Mesothelial cell of epicardium (in vitro differentiated cells): ENCODE data around the gene TUBA8. TPM values are rescaled to one million over a fixed set of nuclear protein-coding genes. Genes with fewer than 3 reads are reported as not detected.
A peak's percentile ranks its signal among the peaks of the same experiment; 100 is the strongest.

ENCODE experiments used
- DNase-seq, 2 experiments: peaks; one replicate each; pipeline ENCODE4 v3.0.0; 2021; ENCODE audit warnings: low spot score in 2 of 2; ENCODE audit not compliant: unreplicated experiment in 2 of 2
- H3K27ac Mint-ChIP-seq: 2 replicates; pipeline ENCODE4 v1.8.0; 2021; ENCODE audit warnings: mixed read lengths
- H3K27me3 Mint-ChIP-seq: 2 replicates; pipeline ENCODE4 v1.8.0; 2021; ENCODE audit warnings: low read depth, mixed read lengths
- H3K36me3 Mint-ChIP-seq: 2 replicates; pipeline ENCODE4 v1.8.0; 2021; ENCODE audit warnings: mixed read lengths
- H3K4me1 Mint-ChIP-seq: 2 replicates; pipeline ENCODE4 v1.8.0; 2021; ENCODE audit warnings: mixed read lengths
- H3K4me3 Mint-ChIP-seq: 2 replicates; pipeline ENCODE4 v1.8.0; 2021; ENCODE audit warnings: mild to moderate bottlenecking, moderate library complexity, mixed read lengths
- H3K9me3 Mint-ChIP-seq: 2 replicates; pipeline ENCODE4 v1.8.0; 2021; ENCODE audit warnings: mixed read lengths
- total RNA-seq: library from RNA; stranded (reverse); gene quantifications from 3 replicates; pipeline ENCODE4 v1.2.1, GENCODE V29; 2021
- TF ChIP-seq, protein P1 (sequence below): fragments of 200-600 bp; sonication (generic); IDR thresholded peaks from one replicate; pipeline ENCODE4 v1.5.0; 2021; ENCODE audit warnings: antibody characterized with exemption; ENCODE audit not compliant: unreplicated experiment

TUBA8 gene
- total RNA-seq, 1 donor from 2014 or later, result 2.9 TPM

DNA sequence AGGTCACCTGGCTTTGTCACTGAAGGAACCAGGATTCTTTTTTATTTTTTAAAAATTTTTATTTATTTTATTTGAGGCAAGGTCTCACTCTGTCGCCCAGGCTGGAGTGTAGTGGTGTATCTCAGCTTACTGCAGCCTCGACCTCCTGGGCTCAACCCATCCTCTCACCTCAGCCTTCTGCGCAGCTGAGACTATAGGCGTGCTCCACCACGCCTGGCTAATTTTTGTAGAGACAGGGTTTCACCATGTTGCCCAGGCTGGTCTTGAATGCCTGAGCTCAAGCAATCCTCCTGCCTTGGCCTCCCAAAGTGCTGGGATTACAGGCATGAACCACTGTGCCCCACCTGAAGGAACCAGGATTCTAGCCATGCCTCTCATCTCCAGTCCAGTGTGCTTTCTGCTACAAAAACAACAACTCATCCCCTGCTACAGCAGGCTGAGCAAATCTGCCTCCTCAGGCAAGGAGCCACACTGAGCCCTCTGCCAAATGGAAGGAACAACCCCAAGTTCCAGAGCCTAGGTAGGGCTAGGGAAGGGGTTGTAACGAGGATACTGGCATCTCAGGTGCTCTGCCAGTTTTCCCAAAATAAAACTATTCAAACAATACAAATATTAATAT is 35.4 kb upstream of the TUBA8 start:
- Mint-ChIP-seq H3K4me3 (no peak overlapping the region), H3K4me1 (peaks cover 29% of the 10 kb centered on the region), H3K9me3 (no peaks in the 10 kb centered on the region), H3K36me3 (peaks cover 7% of the 10 kb centered on the region), H3K27me3 (no peaks in the 10 kb centered on the region), H3K27ac (no peak overlapping the region)
- DNase-seq, result no peak
- TF ChIP-seq, protein P1, sequence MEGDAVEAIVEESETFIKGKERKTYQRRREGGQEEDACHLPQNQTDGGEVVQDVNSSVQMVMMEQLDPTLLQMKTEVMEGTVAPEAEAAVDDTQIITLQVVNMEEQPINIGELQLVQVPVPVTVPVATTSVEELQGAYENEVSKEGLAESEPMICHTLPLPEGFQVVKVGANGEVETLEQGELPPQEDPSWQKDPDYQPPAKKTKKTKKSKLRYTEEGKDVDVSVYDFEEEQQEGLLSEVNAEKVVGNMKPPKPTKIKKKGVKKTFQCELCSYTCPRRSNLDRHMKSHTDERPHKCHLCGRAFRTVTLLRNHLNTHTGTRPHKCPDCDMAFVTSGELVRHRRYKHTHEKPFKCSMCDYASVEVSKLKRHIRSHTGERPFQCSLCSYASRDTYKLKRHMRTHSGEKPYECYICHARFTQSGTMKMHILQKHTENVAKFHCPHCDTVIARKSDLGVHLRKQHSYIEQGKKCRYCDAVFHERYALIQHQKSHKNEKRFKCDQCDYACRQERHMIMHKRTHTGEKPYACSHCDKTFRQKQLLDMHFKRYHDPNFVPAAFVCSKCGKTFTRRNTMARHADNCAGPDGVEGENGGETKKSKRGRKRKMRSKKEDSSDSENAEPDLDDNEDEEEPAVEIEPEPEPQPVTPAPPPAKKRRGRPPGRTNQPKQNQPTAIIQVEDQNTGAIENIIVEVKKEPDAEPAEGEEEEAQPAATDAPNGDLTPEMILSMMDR, result no peak

DNA sequence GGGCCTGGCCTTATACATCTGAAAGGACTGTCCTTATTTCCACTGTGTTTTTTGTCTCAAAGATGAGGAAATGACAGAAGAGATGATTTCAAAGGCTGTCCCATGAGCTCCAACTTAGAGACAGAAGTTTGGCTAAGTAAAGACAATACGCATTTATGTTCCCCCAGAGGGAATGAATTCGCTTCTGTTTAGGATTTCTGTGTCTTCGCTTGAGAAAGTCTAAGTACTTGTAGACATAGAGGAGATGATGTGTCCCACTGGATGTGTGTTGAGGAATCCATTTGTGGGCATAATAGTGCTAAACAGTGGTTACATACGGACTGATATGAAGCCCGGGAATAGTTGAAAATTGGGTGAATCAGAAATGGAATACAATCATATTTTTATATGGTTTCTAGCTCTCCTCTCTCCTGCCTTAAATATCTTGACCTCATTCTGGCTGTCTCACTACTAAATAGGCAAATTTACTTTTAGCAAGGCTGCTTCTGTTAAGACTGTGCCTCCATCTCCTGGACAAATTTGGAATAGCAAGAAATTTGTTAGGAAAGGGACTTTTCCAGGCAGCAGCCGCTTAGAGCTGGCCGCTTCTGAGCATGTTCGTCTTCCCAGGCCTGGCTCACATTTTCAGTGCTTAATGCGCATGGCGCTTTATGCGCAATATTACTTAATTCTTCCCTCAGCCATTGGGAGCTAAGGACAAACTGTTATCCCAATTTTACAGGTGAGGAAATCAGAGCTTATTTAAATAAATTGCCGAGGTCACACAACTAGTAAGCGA is 34.7 kb upstream of the TUBA8 start:
- Mint-ChIP-seq H3K27ac (peak overlapping the region; percentile 85), H3K4me3 (peak overlapping the region; percentile 54), H3K27me3 (no peaks in the 10 kb centered on the region)

GRCh38 chr22:18077087-18077638 is 33.4 kb upstream of the TUBA8 start:
- TF ChIP-seq, protein P1, result no peak
- H3K9me3 Mint-ChIP-seq, result peaks cover 4% of the 10 kb centered on the region

More for the DNA sequence above, 34.7 kb upstream of the TUBA8 start:
- DNase-seq, result peak in 1 of 2 experiments; percentile 53
- peaks cover 12% of the 10 kb centered on the region for H3K36me3 Mint-ChIP-seq
- peaks cover 25% of the 10 kb centered on the region for H3K4me1 Mint-ChIP-seq
- TF ChIP-seq, protein P1, result peak; percentile 81
- peaks cover 3% of the 10 kb centered on the region for H3K9me3 Mint-ChIP-seq

DNA sequence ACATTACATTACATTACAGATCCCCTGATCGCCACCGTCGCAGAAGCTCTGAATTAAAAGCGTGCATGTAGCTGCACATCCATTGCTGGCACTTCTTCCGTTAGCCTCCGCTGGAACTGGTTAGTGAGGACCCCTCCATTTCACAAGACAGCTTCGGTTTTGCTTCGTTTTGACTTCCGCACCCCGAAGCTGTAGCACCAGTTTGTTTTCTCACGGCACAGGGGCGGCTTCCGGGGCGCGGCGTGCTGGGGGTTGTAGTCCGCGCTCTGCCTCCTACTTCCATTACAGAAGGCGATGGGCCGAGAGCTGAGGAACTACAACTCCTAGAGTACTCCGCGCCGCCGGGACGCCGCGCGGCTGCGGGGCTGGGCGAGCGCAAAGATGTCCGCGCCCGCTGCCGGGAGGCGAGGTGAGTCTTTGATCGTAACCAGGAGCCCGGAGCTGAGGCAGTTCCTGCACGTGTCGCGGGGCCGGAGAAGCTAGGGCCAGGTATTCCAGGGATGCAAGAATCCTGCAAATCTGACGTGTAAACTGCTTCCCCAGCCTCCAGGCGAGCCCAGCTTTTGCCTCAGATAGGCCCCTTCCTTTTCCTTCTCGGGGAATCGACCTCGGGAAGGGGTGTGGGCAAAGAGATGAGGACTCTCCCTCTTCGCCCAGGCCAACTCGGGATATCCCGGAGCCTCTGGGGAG is 32.8 kb upstream of the TUBA8 start, which contains the start of gene PEX26:
PEX26 (plus strand) TSS at position 352 of the 690 bp plus-strand sequence. CDS start 387 bp downstream, outside the sequence.
- H3K27me3 Mint-ChIP-seq, result no peaks in the 10 kb centered on the region
- H3K9me3 Mint-ChIP-seq, result peaks cover 4% of the 10 kb centered on the region
- peak within 1 kb of the TSS; percentile 95 for H3K4me3 Mint-ChIP-seq
- H3K4me1 Mint-ChIP-seq, result peaks cover 24% of the 10 kb centered on the region
- TF ChIP-seq, protein P1, result no peak
- DNase-seq, result peak; percentile 70 to 87
- H3K36me3 Mint-ChIP-seq, result peaks cover 29% of the 10 kb centered on the region
- peak within 1 kb of the TSS; percentile 93 for H3K27ac Mint-ChIP-seq

More at GRCh38 chr22:18077087-18077638, 33.4 kb upstream of the TUBA8 start:
- Mint-ChIP-seq H3K4me3 (peak overlapping the region; percentile 95), H3K27ac (peak overlapping the region; percentile 93), H3K4me1 (peaks cover 24% of the 10 kb centered on the region), H3K36me3 (peaks cover 24% of the 10 kb centered on the region), H3K27me3 (no peaks in the 10 kb centered on the region)
- DNase-seq, result no peak

DNA sequence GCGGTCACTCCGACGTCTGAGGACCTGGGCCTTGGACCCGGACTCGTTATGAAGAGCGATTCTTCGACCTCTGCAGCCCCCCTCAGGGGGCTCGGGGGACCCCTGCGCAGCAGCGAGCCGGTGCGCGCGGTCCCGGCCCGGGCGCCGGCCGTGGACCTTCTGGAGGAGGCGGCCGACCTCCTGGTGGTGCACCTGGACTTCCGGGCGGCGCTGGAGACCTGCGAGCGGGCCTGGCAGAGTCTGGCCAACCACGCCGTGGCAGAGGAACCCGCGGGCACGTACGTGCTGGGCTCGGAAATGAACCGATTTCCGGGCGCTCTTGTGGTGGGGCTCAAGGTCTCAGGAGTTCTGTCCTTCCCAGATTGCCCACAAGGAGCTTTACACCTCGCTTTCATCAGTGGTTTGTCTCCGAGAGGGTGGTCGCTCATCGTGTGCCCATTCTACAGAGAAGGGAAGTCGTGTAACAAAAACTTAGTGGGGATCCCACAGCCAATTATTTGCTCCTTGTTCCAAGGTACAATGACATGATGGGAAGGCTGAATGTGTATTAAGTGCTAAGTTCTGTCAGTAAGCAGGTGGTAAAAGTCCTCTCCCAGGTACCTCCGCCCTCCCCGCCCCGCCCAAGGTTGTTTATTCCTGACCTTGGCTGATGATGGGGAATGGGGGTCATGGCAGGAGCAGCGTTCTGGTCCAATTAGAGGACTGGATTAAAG is 32.1 kb upstream of the TUBA8 start:
- no peaks in the 10 kb centered on the region for H3K27me3 Mint-ChIP-seq
- H3K36me3 Mint-ChIP-seq, result peaks cover 29% of the 10 kb centered on the region
- H3K27ac Mint-ChIP-seq, result peak overlapping the region; percentile 93
- peak overlapping the region; percentile 95 for H3K4me3 Mint-ChIP-seq
- peaks cover 24% of the 10 kb centered on the region for H3K4me1 Mint-ChIP-seq
- H3K9me3 Mint-ChIP-seq, result peaks cover 4% of the 10 kb centered on the region
- TF ChIP-seq, protein P1, result peak; percentile 22
- no peak for DNase-seq
